ENCODE data around the gene SNX13. TPM values are rescaled to one million over a fixed set of nuclear protein-coding genes. Genes with fewer than 3 reads are reported as not detected.

Gene SNX13
- total RNA-seq, 1 experiment from 2014 or later, result 59.7 TPM

GRCh38 chr7:17807242-17807641 lies 133.1 kb downstream of the SNX13 start:
- H3K4me3 ChIP-seq (ENCODE audit: low read length), result no peak overlapping the region
- no peak overlapping the region for H2AFZ ChIP-seq (ENCODE audit: low read length)
- peaks cover 5% of the 10 kb centered on the region; the same call in 1 of the 2 replicates for H3K36me3 ChIP-seq (ENCODE audit: insufficient read depth, low read length)
- H3K9me2 ChIP-seq (replicated peaks; ENCODE audit: insufficient read depth, low read length), result no peaks in the 10 kb centered on the region
- peaks cover 30% of the 10 kb centered on the region for H3K79me2 ChIP-seq (ENCODE audit: low read length)
- no peak overlapping the region for H3K9ac ChIP-seq (ENCODE audit: low read length)
- DNase-seq, result no peak
- no peaks in the 10 kb centered on the region for H3K27me3 ChIP-seq (ENCODE audit: low read length)
- H3K4me1 ChIP-seq (ENCODE audit: low read length), result no peaks in the 10 kb centered on the region
- no peaks in the 10 kb centered on the region for H4K20me1 ChIP-seq (ENCODE audit: insufficient read depth, low read depth, low read length)
- H3K27ac ChIP-seq (ENCODE audit: low read length), result no peak overlapping the region
- H3K9me3 ChIP-seq (ENCODE audit: low read length), result no peaks in the 10 kb centered on the region
- H3K4me2 ChIP-seq (ENCODE audit: low read depth, low read length, poor library complexity, severe bottlenecking), result no peak overlapping the region

GRCh38 chr7:17806631-17807030 lies 133.7 kb downstream of the SNX13 start:
- H3K27ac ChIP-seq (ENCODE audit: low read length), result no peak overlapping the region
- no peak overlapping the region for H2AFZ ChIP-seq (ENCODE audit: low read length)
- peaks cover 28% of the 10 kb centered on the region for H3K79me2 ChIP-seq (ENCODE audit: low read length)
- peaks cover 5% of the 10 kb centered on the region; the same call in 1 of the 2 replicates for H3K36me3 ChIP-seq (ENCODE audit: insufficient read depth, low read length)
- no peaks in the 10 kb centered on the region for H3K4me1 ChIP-seq (ENCODE audit: low read length)
- no peaks in the 10 kb centered on the region for H3K27me3 ChIP-seq (ENCODE audit: low read length)
- H3K9ac ChIP-seq (ENCODE audit: low read length), result no peak overlapping the region
- H4K20me1 ChIP-seq (ENCODE audit: insufficient read depth, low read depth, low read length), result no peaks in the 10 kb centered on the region
- no peak overlapping the region for H3K4me3 ChIP-seq (ENCODE audit: low read length)
- no peaks in the 10 kb centered on the region for H3K9me2 ChIP-seq (replicated peaks; ENCODE audit: insufficient read depth, low read length)
- no peak for DNase-seq
- no peaks in the 10 kb centered on the region for H3K9me3 ChIP-seq (ENCODE audit: low read length)
- H3K4me2 ChIP-seq (ENCODE audit: low read depth, low read length, poor library complexity, severe bottlenecking), result no peak overlapping the region

- H3K4me2 ChIP-seq (ENCODE audit: low read depth, low read length, poor library complexity, severe bottlenecking), result no peak overlapping the region
- DNase-seq, result no peak
- no peaks in the 10 kb centered on the region for H3K9me3 ChIP-seq (ENCODE audit: low read length)
- peaks cover 7% of the 10 kb centered on the region; the same call in 1 of the 2 replicates for H3K79me2 ChIP-seq (ENCODE audit: low read length)
- H3K4me1 ChIP-seq (ENCODE audit: low read length), result no peaks in the 10 kb centered on the region
- no peaks in the 10 kb centered on the region for H3K9me2 ChIP-seq (replicated peaks; ENCODE audit: insufficient read depth, low read length)
- no peaks in the 10 kb centered on the region for H3K27me3 ChIP-seq (ENCODE audit: low read length)
- no peak overlapping the region for H2AFZ ChIP-seq (ENCODE audit: low read length)
- no peaks in the 10 kb centered on the region for H4K20me1 ChIP-seq (ENCODE audit: insufficient read depth, low read depth, low read length)
- H3K9ac ChIP-seq (ENCODE audit: low read length), result no peak overlapping the region
- H3K4me3 ChIP-seq (ENCODE audit: low read length), result no peak overlapping the region
- no peak overlapping the region for H3K27ac ChIP-seq (ENCODE audit: low read length)
- peaks cover 41% of the 10 kb centered on the region; the same call in 1 of the 2 replicates for H3K36me3 ChIP-seq (ENCODE audit: insufficient read depth, low read length)
These were observed 138.2 kb downstream of the SNX13 start for GRCh38 chr7:17802056-17802455.

GRCh38 chr7:17792075-17792936 lies 148.0 kb downstream of the SNX13 start:
- H4K20me1 ChIP-seq (ENCODE audit: insufficient read depth, low read depth, low read length), result no peaks in the 10 kb centered on the region
- H3K36me3 ChIP-seq (ENCODE audit: insufficient read depth, low read length), result peaks cover 28% of the 10 kb centered on the region; the same call in 1 of the 2 replicates
- no peak for DNase-seq
- 0 out of 2 replicates have a peak, but pooled peaks cover 3% of the 10 kb centered on the region for H3K79me2 ChIP-seq (ENCODE audit: low read length)
- H3K27me3 ChIP-seq (ENCODE audit: low read length), result no peaks in the 10 kb centered on the region
- H3K9ac ChIP-seq (ENCODE audit: low read length), result no peak overlapping the region
- H3K9me2 ChIP-seq (replicated peaks; ENCODE audit: insufficient read depth, low read length), result no peaks in the 10 kb centered on the region
- H3K27ac ChIP-seq (ENCODE audit: low read length), result no peak overlapping the region
- H3K4me3 ChIP-seq (ENCODE audit: low read length), result no peak overlapping the region
- no peak overlapping the region for H2AFZ ChIP-seq (ENCODE audit: low read length)
- H3K9me3 ChIP-seq (ENCODE audit: low read length), result no peaks in the 10 kb centered on the region
- no peak overlapping the region for H3K4me2 ChIP-seq (ENCODE audit: low read depth, low read length, poor library complexity, severe bottlenecking)
- H3K4me1 ChIP-seq (ENCODE audit: low read length), result no peaks in the 10 kb centered on the region

- Histone ChIP-seq H4K20me1 (ENCODE audit: insufficient read depth, low read depth, low read length) (no peaks in the 10 kb centered on the region), H3K27ac (ENCODE audit: low read length) (no peak overlapping the region), H3K9me3 (ENCODE audit: low read length) (no peaks in the 10 kb centered on the region), H3K27me3 (ENCODE audit: low read length) (no peaks in the 10 kb centered on the region), H3K36me3 (ENCODE audit: insufficient read depth, low read length) (peaks cover 7% of the 10 kb centered on the region; the same call in 1 of the 2 replicates), H3K4me3 (ENCODE audit: low read length) (no peak overlapping the region), H3K9me2 (replicated peaks; ENCODE audit: insufficient read depth, low read length) (no peaks in the 10 kb centered on the region), H3K79me2 (ENCODE audit: low read length) (no peaks in the 10 kb centered on the region), H3K4me1 (ENCODE audit: low read length) (no peaks in the 10 kb centered on the region), H3K4me2 (ENCODE audit: low read depth, low read length, poor library complexity, severe bottlenecking) (no peak overlapping the region), H2AFZ (ENCODE audit: low read length) (no peak overlapping the region), H3K9ac (ENCODE audit: low read length) (no peak overlapping the region)
- DNase-seq, result no peak
These were observed 153.0 kb downstream of the SNX13 start for GRCh38 chr7:17787257-17787656.

- Histone ChIP-seq H3K4me2 (ENCODE audit: low read depth, low read length, poor library complexity, severe bottlenecking) (no peak overlapping the region), H3K4me1 (ENCODE audit: low read length) (no peaks in the 10 kb centered on the region), H3K79me2 (ENCODE audit: low read length) (no peaks in the 10 kb centered on the region), H3K9me3 (ENCODE audit: low read length) (no peaks in the 10 kb centered on the region), H4K20me1 (ENCODE audit: insufficient read depth, low read depth, low read length) (no peaks in the 10 kb centered on the region), H3K9me2 (replicated peaks; ENCODE audit: insufficient read depth, low read length) (no peaks in the 10 kb centered on the region), H2AFZ (ENCODE audit: low read length) (no peak overlapping the region), H3K36me3 (ENCODE audit: insufficient read depth, low read length) (no peaks in the 10 kb centered on the region), H3K9ac (ENCODE audit: low read length) (no peak overlapping the region), H3K27me3 (ENCODE audit: low read length) (no peaks in the 10 kb centered on the region), H3K4me3 (ENCODE audit: low read length) (no peak overlapping the region), H3K27ac (ENCODE audit: low read length) (no peak overlapping the region)
- DNase-seq, result no peak
These were observed 153.9 kb downstream of the SNX13 start for GRCh38 chr7:17786314-17786852.

- Histone ChIP-seq H3K9me3 (ENCODE audit: low read length) (no peaks in the 10 kb centered on the region), H3K4me1 (ENCODE audit: low read length) (no peaks in the 10 kb centered on the region), H2AFZ (ENCODE audit: low read length) (no peak overlapping the region), H3K9ac (ENCODE audit: low read length) (no peak overlapping the region), H3K27me3 (ENCODE audit: low read length) (no peaks in the 10 kb centered on the region), H4K20me1 (ENCODE audit: insufficient read depth, low read depth, low read length) (no peaks in the 10 kb centered on the region), H3K27ac (ENCODE audit: low read length) (no peak overlapping the region), H3K79me2 (ENCODE audit: low read length) (no peaks in the 10 kb centered on the region), H3K9me2 (replicated peaks; ENCODE audit: insufficient read depth, low read length) (no peaks in the 10 kb centered on the region), H3K36me3 (ENCODE audit: insufficient read depth, low read length) (no peaks in the 10 kb centered on the region), H3K4me2 (ENCODE audit: low read depth, low read length, poor library complexity, severe bottlenecking) (no peak overlapping the region), H3K4me3 (ENCODE audit: low read length) (no peak overlapping the region)
- no peak for DNase-seq
These were observed 158.1 kb downstream of the SNX13 start for GRCh38 chr7:17782216-17782549.

GRCh38 chr7:17781491-17782215 lies 158.6 kb downstream of the SNX13 start:
- Histone ChIP-seq H3K4me2 (ENCODE audit: low read depth, low read length, poor library complexity, severe bottlenecking) (no peak overlapping the region), H3K27me3 (ENCODE audit: low read length) (no peaks in the 10 kb centered on the region), H3K9ac (ENCODE audit: low read length) (no peak overlapping the region), H2AFZ (ENCODE audit: low read length) (no peak overlapping the region), H3K79me2 (ENCODE audit: low read length) (no peaks in the 10 kb centered on the region), H3K36me3 (ENCODE audit: insufficient read depth, low read length) (no peaks in the 10 kb centered on the region), H3K4me1 (ENCODE audit: low read length) (no peaks in the 10 kb centered on the region), H3K4me3 (ENCODE audit: low read length) (no peak overlapping the region), H3K9me3 (ENCODE audit: low read length) (no peaks in the 10 kb centered on the region), H3K27ac (ENCODE audit: low read length) (no peak overlapping the region), H3K9me2 (replicated peaks; ENCODE audit: insufficient read depth, low read length) (no peaks in the 10 kb centered on the region), H4K20me1 (ENCODE audit: insufficient read depth, low read depth, low read length) (no peaks in the 10 kb centered on the region)
- DNase-seq, result no peak
